HG03103 (cell line): ENCODE measurements around the gene COQ3.

Experiments
- ATAC-seq: cut with Tn5 transposase; IDR thresholded peaks from one replicate; pipeline ENCODE4 v1.9.1; 2021; ENCODE audit warnings: low read depth; ENCODE audit not compliant: unreplicated experiment

COQ3 gene

GRCh38 chr6:99393698-99394531 lies at the start of gene COQ3:
Gene COQ3 (minus strand): TSS chr6:99394195. CDS start chr6:99394179, 16 bp downstream.
- ATAC-seq = peak; percentile 61

GRCh38 chr6:99434702-99435530 lies 40.9 kb upstream of the COQ3 start:
- ATAC-seq = peak; percentile 77

GRCh38 chr6:99432877-99433276 lies 38.9 kb upstream of the COQ3 start:
- ATAC-seq = no peak

- ATAC-seq = no peak
These were observed 37.9 kb upstream of the COQ3 start for GRCh38 chr6:99431901-99432300.

- ATAC-seq = no peak
These were observed 34.0 kb upstream of the COQ3 start for GRCh38 chr6:99427988-99428387.

- ATAC-seq = no peak
These were observed 32.4 kb upstream of the COQ3 start for GRCh38 chr6:99426451-99426757.

- peak; percentile 46 for ATAC-seq
These were observed 31.9 kb upstream of the COQ3 start for GRCh38 chr6:99425647-99426450.

GRCh38 chr6:99424761-99425646 lies 31.0 kb upstream of the COQ3 start, which contains the start of gene PNISR:
Gene PNISR (minus strand): TSS chr6:99425308. CDS start chr6:99414659, 10,649 bp downstream.
- peak; percentile 81 for ATAC-seq

- no peak for ATAC-seq
These were observed 30.0 kb upstream of the COQ3 start for GRCh38 chr6:99424022-99424421.

GRCh38 chr6:99422912-99423311 lies 28.9 kb upstream of the COQ3 start:
- no peak for ATAC-seq

- ATAC-seq = peak; percentile 93
These were observed 23.1 kb upstream of the COQ3 start for GRCh38 chr6:99416892-99417767.

GRCh38 chr6:99416226-99416625 lies 22.2 kb upstream of the COQ3 start:
- no peak for ATAC-seq

- ATAC-seq = no peak
These were observed 21.5 kb upstream of the COQ3 start for GRCh38 chr6:99415446-99415845.

- no peak for ATAC-seq
These were observed 18.1 kb upstream of the COQ3 start for GRCh38 chr6:99412065-99412464.

GRCh38 chr6:99409672-99410071 lies 15.7 kb upstream of the COQ3 start:
- ATAC-seq = no peak

GRCh38 chr6:99407076-99407475 lies 13.1 kb upstream of the COQ3 start:
- no peak for ATAC-seq

- no peak for ATAC-seq
These were observed 8.5 kb upstream of the COQ3 start for GRCh38 chr6:99402448-99402847.

- no peak for ATAC-seq
These were observed 3.3 kb upstream of the COQ3 start for GRCh38 chr6:99397287-99397686.

GRCh38 chr6:99393366-99393697 lies 663 bp downstream of the COQ3 start:
- peak; percentile 20 for ATAC-seq
